ENCODE measurements around the gene CFAP100. TPM values are rescaled to one million over a fixed set of nuclear protein-coding genes. Genes with fewer than 3 reads are reported as not detected.

The CFAP100 gene
- total and polyA plus RNA-seq, 3 donors from 2014 or later: 21.4 to 74.2 (median 56.2) TPM

- Histone ChIP-seq H3K27me3 (no peaks in the 10 kb centered on the region), H3K4me3 (no peak overlapping the region), H3K36me3 (ENCODE audit: low read depth, missing control alignments) (no peaks in the 10 kb centered on the region), H3K4me1 (peaks cover 12% of the 10 kb centered on the region), H3K27ac (no peak overlapping the region), H3K9me3 (no peaks in the 10 kb centered on the region)
- intact Hi-C loops (cut with DNase I; ENCODE audit: low total_unique reads): no loop called here
- DNase-seq: no peak
- no peak for TF ChIP-seq POLR2A (IDR thresholded peaks at IDR 0.05)
- TF ChIP-seq CTCF (IDR thresholded peaks at IDR 0.05): no peak
- 95 to 100% methylated on average over 2 to 3 of the region's 3 CpGs for WGBS, 2 donors
These were observed 17.5 kb upstream of the CFAP100 start for GRCh38 chr3:126377211-126377610.

GRCh38 chr3:126378341-126378751 lies 16.4 kb upstream of the CFAP100 start:
- H3K27ac ChIP-seq: no peak overlapping the region
- H3K36me3 ChIP-seq (ENCODE audit: low read depth, missing control alignments): no peaks in the 10 kb centered on the region
- intact Hi-C loops (cut with DNase I; ENCODE audit: low total_unique reads): no loop called here
- DNase-seq: no peak
- H3K4me1 ChIP-seq: peaks cover 12% of the 10 kb centered on the region
- no peak overlapping the region for H3K4me3 ChIP-seq
- TF ChIP-seq POLR2A (IDR thresholded peaks at IDR 0.05) (no peak), CTCF (IDR thresholded peaks at IDR 0.05) (no peak)
- H3K27me3 ChIP-seq: no peaks in the 10 kb centered on the region
- whole genome bisulfite sequencing, 2 donors: 70 to 79% methylated on average over 4 to 6 of the region's 6 CpGs
- H3K9me3 ChIP-seq: no peaks in the 10 kb centered on the region

GRCh38 chr3:126380011-126380768 lies 14.5 kb upstream of the CFAP100 start:
- TF ChIP-seq CTCF (IDR thresholded peaks at IDR 0.05) (no peak), POLR2A (IDR thresholded peaks at IDR 0.05) (no peak)
- no peaks in the 10 kb centered on the region for H3K9me3 ChIP-seq
- no peaks in the 10 kb centered on the region for H3K27me3 ChIP-seq
- no peak overlapping the region for H3K4me3 ChIP-seq
- H3K27ac ChIP-seq: no peak overlapping the region
- no peaks in the 10 kb centered on the region for H3K36me3 ChIP-seq (ENCODE audit: low read depth, missing control alignments)
- intact Hi-C loops (cut with DNase I; ENCODE audit: low total_unique reads): no loop called here
- DNase-seq: no peak
- WGBS, 2 donors: 79 to 85% methylated on average over 16 to 17 of the region's 17 CpGs
- no peaks in the 10 kb centered on the region for H3K4me1 ChIP-seq

- Histone ChIP-seq H3K4me1 (no peaks in the 10 kb centered on the region), H3K4me3 (no peak overlapping the region), H3K27me3 (no peaks in the 10 kb centered on the region), H3K36me3 (ENCODE audit: low read depth, missing control alignments) (no peaks in the 10 kb centered on the region), H3K27ac (no peak overlapping the region), H3K9me3 (no peaks in the 10 kb centered on the region)
- no peak for TF ChIP-seq POLR2A (IDR thresholded peaks at IDR 0.05)
- no peak for TF ChIP-seq CTCF (IDR thresholded peaks at IDR 0.05)
- no peak for DNase-seq
- intact Hi-C loops (cut with DNase I; ENCODE audit: low total_unique reads): no loop called here
- WGBS, 2 donors: 36 to 38% methylated on average over 2 of the region's 2 CpGs
These were observed 12.7 kb upstream of the CFAP100 start for GRCh38 chr3:126381966-126382365.

Measured in testis (tissue), 3 donors.